K562 (cell line): ENCODE data around the gene SLC26A2. TPM values are rescaled to one million over a fixed set of nuclear protein-coding genes. Genes with fewer than 3 reads are reported as not detected.
A peak's percentile ranks its signal among the peaks of the same experiment; 100 is the strongest.

Experiments
- ATF7 ChIP-seq: fragments of 450-650 bp; IDR thresholded peaks from 2 replicates; pipeline ENCODE4 v1.7.1; 2014; ENCODE audit warnings: mild to moderate bottlenecking, moderate library complexity
- C11orf30 ChIP-seq: fragments of 450-650 bp; IDR thresholded peaks from 2 replicates; pipeline ENCODE4 v1.6.1; 2016; ENCODE audit warnings: low read depth, mild to moderate bottlenecking
- CBFA2T3 ChIP-seq: fragments of 450-650 bp; IDR thresholded peaks from 2 replicates; pipeline ENCODE4 v1.6.1; 2017
- COPS2 ChIP-seq: fragments of 450-650 bp; conservative IDR thresholded peaks from 2 replicates; pipeline ENCODE4 v1.6.1; 2016; ENCODE audit warnings: mild to moderate bottlenecking, moderate library complexity
- CREBBP ChIP-seq: IDR thresholded peaks from one replicate; pipeline ENCODE4 v1.6.1; 2012; ENCODE audit warnings: low read depth, mild to moderate bottlenecking, control low read depth, inconsistent platforms, low read length
- CREM ChIP-seq: IDR thresholded peaks from 2 replicates; pipeline ENCODE4 v1.6.1; 2014; ENCODE audit warnings: antibody characterized with exemption, low read depth
- EHMT2 ChIP-seq: fragments of 450-650 bp; IDR thresholded peaks from 2 replicates; pipeline ENCODE4 v1.6.1; 2018; ENCODE audit warnings: antibody characterized with exemption
- ERF ChIP-seq: fragments of 450-650 bp; formaldehyde crosslinking; IDR thresholded peaks from 2 replicates; pipeline ENCODE4 v1.4.0; 2020; ENCODE audit warnings: mild to moderate bottlenecking, mixed read lengths
- FOXM1 ChIP-seq, 2 experiments: fragments of 450-650 bp in 1 of 2; sonication (generic) in 1 of 2; formaldehyde crosslinking in 1 of 2; IDR thresholded peaks; 2 replicates each; pipeline versions ENCODE4 v1.6.1 to v1.9.0; 2017 to 2022; ENCODE audit warnings: low read depth in 2 of 2, mild to moderate bottlenecking in 2 of 2, missing genetic modification reagents in 1 of 2, moderate library complexity in 1 of 2
- GATA2 ChIP-seq: sonication (generic); formaldehyde crosslinking; IDR thresholded peaks from 2 replicates; pipeline ENCODE4 v1.4.0; 2020; ENCODE audit warnings: mild to moderate bottlenecking, missing genetic modification reagents
- JUND ChIP-seq, 2 experiments: IDR thresholded peaks; 2 replicates in 1 of 2; 3 replicates in 1 of 2; pipeline ENCODE4 v1.6.1; 2011; ENCODE audit warnings: borderline replicate concordance in 2 of 2, low read depth in 2 of 2, low read length in 2 of 2, improper control_type of control experiment in 1 of 2, missing biosample characterization in 1 of 2, missing genetic modification characterization in 1 of 2, missing genetic modification reagents in 1 of 2
- LEF1 ChIP-seq: fragments of 450-650 bp; IDR thresholded peaks from 2 replicates; pipeline ENCODE4 v1.6.1; 2016; ENCODE audit warnings: mild to moderate bottlenecking
- NCOA2 ChIP-seq, 2 experiments: fragments of 450-650 bp; IDR thresholded peaks; 2 replicates each; pipeline ENCODE4 v1.6.1; 2018; ENCODE audit warnings: mild to moderate bottlenecking in 2 of 2, moderate library complexity in 1 of 2; ENCODE audit not compliant: partially characterized antibody in 2 of 2
- POLR2B ChIP-seq: fragments of 450-650 bp; IDR thresholded peaks from 2 replicates; pipeline ENCODE4 v1.6.1; 2018; ENCODE audit warnings: low read depth; ENCODE audit not compliant: partially characterized antibody
- PTRF ChIP-seq: fragments of 450-650 bp; IDR thresholded peaks from 2 replicates; pipeline ENCODE4 v1.6.1; 2016; ENCODE audit warnings: mild to moderate bottlenecking, missing genetic modification characterization, missing compliant biosample characterization
- RCOR1 ChIP-seq, 2 experiments: IDR thresholded peaks; 2 replicates each; pipeline ENCODE4 v1.6.1; 2012; ENCODE audit warnings: low read depth in 2 of 2, low read length in 2 of 2, borderline replicate concordance in 1 of 2, improper control_type of control experiment in 1 of 2
- SREBF2 ChIP-seq: sonication (generic); formaldehyde crosslinking; IDR thresholded peaks from 2 replicates; pipeline ENCODE4 v1.4.0; 2020; ENCODE audit warnings: mild to moderate bottlenecking, missing genetic modification reagents
- SRSF7 ChIP-seq: fragments of 200-400 bp; formaldehyde crosslinking; optimal IDR thresholded peaks from 2 replicates; pipeline ENCODE3; 2017; ENCODE audit warnings: mild to moderate bottlenecking, low read depth, low read length
- ZNF780A ChIP-seq: fragments of 250-450 bp; sonication (Bioruptor Pico); IDR thresholded peaks from 2 replicates; pipeline ENCODE4 v1.5.0; 2021; ENCODE audit warnings: mild to moderate bottlenecking
- polyA plus RNA-seq, 8 experiments: library from polyadenylated mRNA; depleted of rRNA in 4 of 8; stranded (reverse) in 5 of 8; unstranded in 3 of 8; fragments of >200 nt; fragmentation: Nextera tagmentation in 2 of 8; fragmentation: Illumina TruSeq in 1 of 8; extraction: Ambion mirVana in 2 of 8; extraction: Trizol in 1 of 8; gene quantifications; 2 replicates each; pipeline versions ENCODE4 v1.2.1 to v1.2.3, GENCODE V29; 2011 to 2014; ENCODE audit warnings: inconsistent platforms in 1 of 8, missing spikeins in 1 of 8
- total RNA-seq, 7 experiments: library from RNA; depleted of rRNA in 6 of 7; stranded (reverse); fragments of >200 nt in 6 of 7; fragmentation: Illumina TruSeq in 2 of 7; extraction: Trizol in 2 of 7; gene quantifications; 2 replicates each; pipeline versions ENCODE4 v1.2.1 to v1.2.3, GENCODE V29; 2011 to 2021; ENCODE audit warnings: low replicate concordance in 1 of 7
- TF ChIP-seq, protein P1 (sequence below): sonication (generic); formaldehyde crosslinking; IDR thresholded peaks from 2 replicates; pipeline ENCODE4 v1.4.0; 2020; ENCODE audit warnings: mild to moderate bottlenecking, missing genetic modification reagents
- TF ChIP-seq, protein P2 (sequence below), 2 experiments: fragments of 450-650 bp; conservative IDR thresholded peaks; 2 replicates each; pipeline ENCODE4 v1.6.1; 2017; ENCODE audit warnings: mild to moderate bottlenecking in 2 of 2, moderate library complexity in 2 of 2
- TF ChIP-seq, protein P3 (sequence below), 3 experiments: fragments of 200-800 bp in 1 of 3; fragments of 250-450 bp in 1 of 3; fragments of 450-650 bp in 1 of 3; sonication (Bioruptor Pico) in 1 of 3; sonication (Bioruptor generic) in 1 of 3; formaldehyde crosslinking in 1 of 3; IDR thresholded peaks; 2 replicates each; pipeline versions ENCODE4 v1.6.1 to v1.8.0; 2016 to 2022; ENCODE audit warnings: mild to moderate bottlenecking in 2 of 3, missing genetic modification characterization in 2 of 3, missing compliant biosample characterization in 1 of 3, moderate library complexity in 1 of 3

SLC26A2 gene
- total and polyA plus RNA-seq, 9 of the 15 experiments (the other 6 are each of a cell fraction or from before 2014, with no cell fraction given): 1.1 to 6.3 (median 3.6) TPM

DNA sequence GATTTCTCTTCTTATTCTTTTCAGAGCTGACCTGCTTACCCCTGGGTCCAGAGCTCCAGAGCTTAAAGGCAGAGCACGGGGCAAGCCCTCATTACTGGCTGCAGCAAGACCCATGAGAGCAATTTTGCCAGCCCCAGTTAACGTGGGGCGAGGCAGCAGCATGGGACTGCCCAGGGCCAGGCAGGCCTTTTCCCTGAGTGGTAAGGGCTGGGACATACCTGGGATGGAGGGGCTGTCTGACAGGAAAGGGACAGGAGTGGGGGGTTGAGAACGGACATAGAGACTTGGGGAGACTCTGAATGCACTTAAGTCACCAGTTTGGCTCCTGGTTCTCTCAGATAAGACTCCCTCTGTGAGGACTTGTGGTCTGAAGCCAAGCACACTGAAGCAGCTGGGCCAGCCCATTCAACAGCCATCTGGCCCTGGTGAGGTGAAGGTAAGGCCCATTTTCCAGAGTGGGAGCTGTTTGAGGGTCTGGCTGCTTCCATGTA is 66.2 kb downstream of the SLC26A2 start (continued):
- TF ChIP-seq, protein P1, sequence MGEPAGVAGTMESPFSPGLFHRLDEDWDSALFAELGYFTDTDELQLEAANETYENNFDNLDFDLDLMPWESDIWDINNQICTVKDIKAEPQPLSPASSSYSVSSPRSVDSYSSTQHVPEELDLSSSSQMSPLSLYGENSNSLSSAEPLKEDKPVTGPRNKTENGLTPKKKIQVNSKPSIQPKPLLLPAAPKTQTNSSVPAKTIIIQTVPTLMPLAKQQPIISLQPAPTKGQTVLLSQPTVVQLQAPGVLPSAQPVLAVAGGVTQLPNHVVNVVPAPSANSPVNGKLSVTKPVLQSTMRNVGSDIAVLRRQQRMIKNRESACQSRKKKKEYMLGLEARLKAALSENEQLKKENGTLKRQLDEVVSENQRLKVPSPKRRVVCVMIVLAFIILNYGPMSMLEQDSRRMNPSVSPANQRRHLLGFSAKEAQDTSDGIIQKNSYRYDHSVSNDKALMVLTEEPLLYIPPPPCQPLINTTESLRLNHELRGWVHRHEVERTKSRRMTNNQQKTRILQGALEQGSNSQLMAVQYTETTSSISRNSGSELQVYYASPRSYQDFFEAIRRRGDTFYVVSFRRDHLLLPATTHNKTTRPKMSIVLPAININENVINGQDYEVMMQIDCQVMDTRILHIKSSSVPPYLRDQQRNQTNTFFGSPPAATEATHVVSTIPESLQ (CRISPR knock-in tag): no peak
- TF ChIP-seq C11orf30: no peak
- TF ChIP-seq GATA2 (CRISPR knock-in tag): peak; percentile 64
- TF ChIP-seq POLR2B: no peak
- no peak for TF ChIP-seq ERF
- TF ChIP-seq FOXM1 (IDR thresholded peaks at IDR 0.05; ENCODE audit: low read depth): peak; percentile 49
- TF ChIP-seq FOXM1 (CRISPR knock-in tag; IDR thresholded peaks at IDR 0.05; ENCODE audit: low read depth): no peak
- TF ChIP-seq ATF7: peak; percentile 29; the same call in 1 of the 2 replicates
- no peak for TF ChIP-seq PTRF (tag)
- TF ChIP-seq ZNF780A (CRISPR knock-in tag): no peak
- TF ChIP-seq LEF1: peak; percentile 18; the same call in 1 of the 2 replicates
- no peak for TF ChIP-seq SREBF2 (CRISPR knock-in tag)
- peak in 1 of 2 experiments; percentile 39; a peak in 1 of 4 replicates for TF ChIP-seq RCOR1 (IDR thresholded peaks at IDR 0.05; ENCODE audit: borderline replicate concordance in 1 of 2, low read depth in 2 of 2, low read length in 2 of 2)
- peak; percentile 31; the same call in 1 of the 2 replicates for TF ChIP-seq JUND (IDR thresholded peaks at IDR 0.05; ENCODE audit: borderline replicate concordance, low read depth, low read length)
- peak; percentile 34; the same call in 1 of the 3 replicates for TF ChIP-seq JUND (tag; IDR thresholded peaks at IDR 0.05; ENCODE audit: borderline replicate concordance, low read depth, low read length)
- TF ChIP-seq, protein P2, sequence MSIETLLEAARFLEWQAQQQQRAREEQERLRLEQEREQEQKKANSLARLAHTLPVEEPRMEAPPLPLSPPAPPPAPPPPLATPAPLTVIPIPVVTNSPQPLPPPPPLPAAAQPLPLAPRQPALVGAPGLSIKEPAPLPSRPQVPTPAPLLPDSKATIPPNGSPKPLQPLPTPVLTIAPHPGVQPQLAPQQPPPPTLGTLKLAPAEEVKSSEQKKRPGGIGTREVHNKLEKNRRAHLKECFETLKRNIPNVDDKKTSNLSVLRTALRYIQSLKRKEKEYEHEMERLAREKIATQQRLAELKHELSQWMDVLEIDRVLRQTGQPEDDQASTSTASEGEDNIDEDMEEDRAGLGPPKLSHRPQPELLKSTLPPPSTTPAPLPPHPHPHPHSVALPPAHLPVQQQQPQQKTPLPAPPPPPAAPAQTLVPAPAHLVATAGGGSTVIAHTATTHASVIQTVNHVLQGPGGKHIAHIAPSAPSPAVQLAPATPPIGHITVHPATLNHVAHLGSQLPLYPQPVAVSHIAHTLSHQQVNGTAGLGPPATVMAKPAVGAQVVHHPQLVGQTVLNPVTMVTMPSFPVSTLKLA (conservative IDR thresholded peaks at IDR 0.05): peak; percentile 27 to 46; a peak in 2 of 4 replicates
- no peak for TF ChIP-seq NCOA2 (IDR thresholded peaks at IDR 0.05; ENCODE audit: partially characterized antibody in 2 of 2)
- TF ChIP-seq CBFA2T3: peak; percentile 95
- TF ChIP-seq EHMT2: peak; percentile 43; the same call in 1 of the 2 replicates
- TF ChIP-seq CREM: no peak
- TF ChIP-seq CREBBP: no peak
- no peak for TF ChIP-seq COPS2
- TF ChIP-seq, protein P3, sequence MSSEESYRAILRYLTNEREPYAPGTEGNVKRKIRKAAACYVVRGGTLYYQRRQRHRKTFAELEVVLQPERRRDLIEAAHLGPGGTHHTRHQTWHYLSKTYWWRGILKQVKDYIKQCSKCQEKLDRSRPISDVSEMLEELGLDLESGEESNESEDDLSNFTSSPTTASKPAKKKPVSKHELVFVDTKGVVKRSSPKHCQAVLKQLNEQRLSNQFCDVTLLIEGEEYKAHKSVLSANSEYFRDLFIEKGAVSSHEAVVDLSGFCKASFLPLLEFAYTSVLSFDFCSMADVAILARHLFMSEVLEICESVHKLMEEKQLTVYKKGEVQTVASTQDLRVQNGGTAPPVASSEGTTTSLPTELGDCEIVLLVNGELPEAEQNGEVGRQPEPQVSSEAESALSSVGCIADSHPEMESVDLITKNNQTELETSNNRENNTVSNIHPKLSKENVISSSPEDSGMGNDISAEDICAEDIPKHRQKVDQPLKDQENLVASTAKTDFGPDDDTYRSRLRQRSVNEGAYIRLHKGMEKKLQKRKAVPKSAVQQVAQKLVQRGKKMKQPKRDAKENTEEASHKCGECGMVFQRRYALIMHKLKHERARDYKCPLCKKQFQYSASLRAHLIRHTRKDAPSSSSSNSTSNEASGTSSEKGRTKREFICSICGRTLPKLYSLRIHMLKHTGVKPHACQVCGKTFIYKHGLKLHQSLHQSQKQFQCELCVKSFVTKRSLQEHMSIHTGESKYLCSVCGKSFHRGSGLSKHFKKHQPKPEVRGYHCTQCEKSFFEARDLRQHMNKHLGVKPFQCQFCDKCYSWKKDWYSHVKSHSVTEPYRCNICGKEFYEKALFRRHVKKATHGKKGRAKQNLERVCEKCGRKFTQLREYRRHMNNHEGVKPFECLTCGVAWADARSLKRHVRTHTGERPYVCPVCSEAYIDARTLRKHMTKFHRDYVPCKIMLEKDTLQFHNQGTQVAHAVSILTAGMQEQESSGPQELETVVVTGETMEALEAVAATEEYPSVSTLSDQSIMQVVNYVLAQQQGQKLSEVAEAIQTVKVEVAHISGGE (CRISPR knock-in tag; IDR thresholded peaks at IDR 0.05): 0 out of 6 replicates have a peak, but pooled peaks of 1 of the 3 experiments have one; percentile 31
- TF ChIP-seq SRSF7: no peak
